Hepatocyte (in vitro differentiated cells): ENCODE results near the gene PDHX.

Experiments
- CTCF ChIP-seq: fragments of 200-600 bp; sonication (generic); IDR thresholded peaks from 2 replicates; pipeline ENCODE4 v1.5.1; 2016; ENCODE audit warnings: antibody characterized with exemption, mild to moderate bottlenecking; ENCODE audit not compliant: poor library complexity
- EZH2phosphoT487 ChIP-seq: fragments of 200-600 bp; sonication (generic); IDR thresholded peaks from one replicate; pipeline ENCODE4 v1.6.1; 2018; ENCODE audit warnings: antibody characterized with exemption, mild to moderate bottlenecking, low read depth, moderate library complexity; ENCODE audit not compliant: unreplicated experiment, severe bottlenecking

DNA sequence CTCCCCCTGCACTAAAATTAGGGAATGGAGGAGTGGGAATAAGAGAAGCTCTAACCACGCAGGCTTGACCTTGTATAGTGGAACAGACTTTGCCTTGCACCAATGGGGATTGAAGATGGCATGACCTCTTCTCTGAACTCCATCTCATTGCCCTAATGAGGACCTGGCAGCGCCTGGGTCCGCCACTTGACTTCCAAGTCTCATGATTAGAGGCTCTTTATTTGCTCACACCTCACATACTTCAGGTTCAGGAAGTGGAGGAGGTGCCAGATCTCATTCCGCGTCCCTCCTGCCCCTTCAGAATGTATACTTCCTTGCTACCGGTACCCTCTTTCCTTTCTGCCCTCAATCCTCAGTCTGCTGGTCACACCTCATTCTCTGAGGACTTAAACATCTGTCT lies 116.6 kb downstream of the PDHX start:
- TF ChIP-seq CTCF (no peak), EZH2phosphoT487 (no peak)
